Head of caudate nucleus (tissue), 42 donors: ENCODE measurements around the gene RBP3.

ENCODE experiments used
- DNase-seq, 42 donors: peaks; one replicate each; pipeline versions ENCODE4 v3.0.0 to v3.0.0-alpha.2; 2020 to 2021; ENCODE audit warnings: mixed read lengths in 7 of 42
- intact Hi-C: fragments of 100-400 bp; cut with DNase I; formaldehyde crosslinking; loops from one replicate; pipeline ENCODE4 v1.15.0; 2022

Gene RBP3

GRCh38 chr10:47348138-47348651 lies at the start of gene RBP3:
Gene RBP3, plus strand, starts transcription at chr10:47348363. Its CDS starts 122 bp downstream, at chr10:47348485.
- peak in 2 of 42 donors; percentile 3 to 15 for DNase-seq
- intact Hi-C loops, result no loop called here

GRCh38 chr10:47298715-47299114 lies 49.4 kb upstream of the RBP3 start:
- intact Hi-C loops, result no loop called here
- no peak for DNase-seq

- DNase-seq, result peak in 27 of 42 donors; percentile 13 to 67 (median 44)
These were observed 48.3 kb upstream of the RBP3 start, which contains the start of gene GDF10 for GRCh38 chr10:47299611-47300428. Gene GDF10, plus strand, starts transcription at chr10:47300197. Its CDS starts 455 bp downstream, at chr10:47300652.

GRCh38 chr10:47300429-47300931 lies 47.7 kb upstream of the RBP3 start:
- DNase-seq, result no peak
- intact Hi-C loops, result no loop called here

More at GRCh38 chr10:47299611-47300428, 48.3 kb upstream of the RBP3 start, which contains the start of gene GDF10:
- intact Hi-C loops, result no loop called here

GRCh38 chr10:47301833-47302232 lies 46.3 kb upstream of the RBP3 start:
- intact Hi-C loops, result no loop called here
- DNase-seq, result no peak

GRCh38 chr10:47303105-47303504 lies 45.1 kb upstream of the RBP3 start:
- peak in 1 of 42 donors; percentile 48 for DNase-seq
- intact Hi-C loops, result no loop called here

- intact Hi-C loops, result no loop called here
- no peak for DNase-seq
These were observed 44.3 kb upstream of the RBP3 start for GRCh38 chr10:47303866-47304265.

GRCh38 chr10:47305566-47305965 lies 42.6 kb upstream of the RBP3 start:
- DNase-seq, result no peak
- intact Hi-C loops, result no loop called here

GRCh38 chr10:47306387-47307210 lies 41.6 kb upstream of the RBP3 start:
- intact Hi-C loops, result no loop called here
- no peak for DNase-seq

GRCh38 chr10:47307381-47307780 lies 40.8 kb upstream of the RBP3 start:
- DNase-seq, result no peak
- intact Hi-C loops, result no loop called here

GRCh38 chr10:47308775-47309174 lies 39.4 kb upstream of the RBP3 start:
- no peak for DNase-seq
- intact Hi-C loops, result no loop called here

- intact Hi-C loops, result loop anchor here (5.0 kb wide), 1 partner anchor 262 kb away; no protein-coding TSS in a partner anchor
- DNase-seq, result no peak
These were observed 38.6 kb upstream of the RBP3 start for GRCh38 chr10:47309408-47310089.

GRCh38 chr10:47310090-47310505 lies 38.1 kb upstream of the RBP3 start:
- intact Hi-C loops, result loop anchor here (5.0 kb wide), 1 partner anchor 263 kb away; no protein-coding TSS in a partner anchor
- DNase-seq, result no peak

- no peak for DNase-seq
- intact Hi-C loops, result loop anchor here (5.0 kb wide), 1 partner anchor 264 kb away; no protein-coding TSS in a partner anchor
These were observed 36.8 kb upstream of the RBP3 start for GRCh38 chr10:47311193-47311931.

GRCh38 chr10:47311932-47312662 lies 36.1 kb upstream of the RBP3 start:
- DNase-seq, result peak; percentile 79 to 94 (median 89)
- intact Hi-C loops, result loop anchor here (2.0 to 5.0 kb wide), 2 partner anchors 265 to 287 kb away; no protein-coding TSS in a partner anchor

GRCh38 chr10:47312663-47312995 lies 35.5 kb upstream of the RBP3 start:
- intact Hi-C loops, result loop anchor here (2.0 to 5.0 kb wide), 2 partner anchors 265 to 288 kb away; no protein-coding TSS in a partner anchor
- no peak for DNase-seq

GRCh38 chr10:47314416-47314970 lies 33.7 kb upstream of the RBP3 start:
- DNase-seq, result no peak
- intact Hi-C loops, result loop anchor here (5.0 kb wide), 1 partner anchor 267 kb away; no protein-coding TSS in a partner anchor
